ENCODE measurements around the gene EPHB6.

EPHB6 gene

DNA sequence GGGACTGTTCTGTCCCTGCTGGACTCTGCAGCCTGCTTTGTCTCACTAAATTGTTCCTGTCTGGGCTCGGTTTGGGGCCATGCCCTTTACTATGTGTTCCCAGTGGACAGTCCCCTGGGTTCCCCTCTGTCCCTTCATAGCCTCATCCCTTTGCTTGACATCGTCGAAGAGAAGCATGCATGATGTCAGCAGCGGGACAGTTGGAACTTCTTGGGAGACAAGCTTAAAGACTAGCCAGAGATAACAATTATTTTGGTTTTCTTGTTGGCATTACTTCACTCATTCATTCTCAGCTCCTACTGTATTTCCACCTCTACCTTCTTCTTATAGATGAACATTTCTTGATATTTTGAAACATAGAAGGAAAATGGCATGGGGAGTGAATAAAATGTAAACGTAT lies 2.7 kb downstream of the EPHB6 start:
- TF ChIP-seq CTCF (IDR thresholded peaks at IDR 0.05; ENCODE audit: insufficient read depth, low read depth, low read length, missing control alignments): no peak
- H3K4me3 ChIP-seq (ENCODE audit: low read depth, low read length): no peak overlapping the region
- DNase-seq (ENCODE audit: low read depth): no peak

- no peak overlapping the region for H3K4me3 ChIP-seq (ENCODE audit: low read depth, low read length)
- TF ChIP-seq CTCF (IDR thresholded peaks at IDR 0.05; ENCODE audit: insufficient read depth, low read depth, low read length, missing control alignments): no peak
- DNase-seq (ENCODE audit: low read depth): no peak
Measured at GRCh38 chr7:142859411-142859810, 4.5 kb downstream of the EPHB6 start.

DNA sequence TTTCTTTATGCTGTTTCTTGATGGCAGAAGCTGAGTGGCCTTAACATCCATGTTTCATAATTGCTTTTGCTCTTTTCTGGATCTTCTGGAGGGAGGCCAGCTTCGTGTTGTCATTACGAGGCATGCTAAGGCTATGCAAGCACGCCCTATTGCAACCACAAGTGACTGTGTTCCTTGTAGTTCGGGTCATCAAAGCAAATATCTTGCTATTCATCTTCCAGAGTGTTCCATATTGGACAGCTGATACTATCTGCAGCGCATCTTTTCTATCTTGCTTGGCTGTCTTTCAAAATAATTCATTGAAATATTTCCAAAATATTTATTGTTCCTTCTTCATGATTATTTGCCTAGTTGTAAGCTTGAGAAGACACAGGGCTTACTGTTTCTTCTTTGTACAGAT lies 5.0 kb downstream of the EPHB6 start:
- H3K4me3 ChIP-seq (ENCODE audit: low read depth, low read length): no peak overlapping the region
- TF ChIP-seq CTCF (IDR thresholded peaks at IDR 0.05; ENCODE audit: insufficient read depth, low read depth, low read length, missing control alignments): no peak
- no peak for DNase-seq (ENCODE audit: low read depth)

GRCh38 chr7:142860968-142861367 lies 6.1 kb downstream of the EPHB6 start:
- TF ChIP-seq CTCF (IDR thresholded peaks at IDR 0.05; ENCODE audit: insufficient read depth, low read depth, low read length, missing control alignments): no peak
- no peak overlapping the region for H3K4me3 ChIP-seq (ENCODE audit: low read depth, low read length)
- no peak for DNase-seq (ENCODE audit: low read depth)

DNA sequence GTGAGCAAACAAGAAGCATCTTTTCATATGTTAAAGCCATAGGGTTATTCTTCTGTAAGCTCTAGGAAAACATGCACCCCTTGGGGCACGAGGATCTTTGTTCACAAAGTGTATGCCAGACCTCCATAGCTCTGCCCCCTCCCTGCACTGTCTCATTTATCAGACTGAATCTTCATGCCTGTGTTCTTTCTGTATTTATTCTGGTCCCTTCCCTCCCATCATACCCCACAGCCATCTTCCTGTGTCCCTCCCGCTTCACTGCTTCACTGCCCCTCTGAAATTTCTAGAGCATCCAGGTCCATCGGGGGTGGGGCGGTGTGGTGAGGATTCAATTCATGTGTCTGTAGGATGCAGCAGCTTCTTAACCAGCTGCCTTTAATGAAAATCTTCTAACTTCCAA lies 7.5 kb downstream of the EPHB6 start:
- TF ChIP-seq CTCF (IDR thresholded peaks at IDR 0.05; ENCODE audit: insufficient read depth, low read depth, low read length, missing control alignments): no peak
- H3K4me3 ChIP-seq (ENCODE audit: low read depth, low read length): no peak overlapping the region
- DNase-seq (ENCODE audit: low read depth): no peak

DNA sequence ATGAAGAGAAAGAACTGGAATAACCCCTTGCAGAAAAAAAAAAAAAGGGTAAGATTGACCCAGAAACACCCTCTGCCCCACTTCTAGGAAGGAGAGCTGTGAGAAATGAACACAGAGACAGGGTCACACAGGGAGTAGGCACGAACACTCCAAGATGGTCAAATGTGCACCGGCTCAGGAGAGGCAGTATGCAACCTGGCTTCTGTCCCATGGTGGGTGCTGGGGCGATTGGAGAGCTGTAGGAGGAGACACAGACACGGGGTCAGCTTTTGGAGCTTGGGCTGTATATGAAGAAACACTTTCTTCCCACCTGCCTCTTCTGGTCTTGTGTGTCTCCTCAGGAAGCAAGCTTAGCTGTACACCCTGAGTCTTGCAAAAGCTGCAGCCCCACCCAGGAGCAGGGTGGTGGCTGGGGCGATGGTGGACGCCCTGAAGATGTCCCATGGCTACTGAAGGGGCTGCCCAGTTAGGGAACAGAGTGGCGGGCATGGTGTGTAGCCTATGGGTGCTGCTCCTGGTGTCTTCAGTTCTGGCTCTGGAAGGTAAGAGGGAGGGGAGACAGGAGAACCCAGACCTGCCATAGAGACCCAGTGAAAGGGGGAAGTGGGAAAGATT lies 8.0 kb downstream of the EPHB6 start:
- no peak for TF ChIP-seq CTCF (IDR thresholded peaks at IDR 0.05; ENCODE audit: insufficient read depth, low read depth, low read length, missing control alignments)
- no peak for DNase-seq (ENCODE audit: low read depth)
- no peak overlapping the region for H3K4me3 ChIP-seq (ENCODE audit: low read depth, low read length)
